Thoracic aorta (tissue), 2 donors: ENCODE measurements around the gene ZNF23. TPM values are rescaled to one million over a fixed set of nuclear protein-coding genes. Genes with fewer than 3 reads are reported as not detected.

Experiments
- ATAC-seq: fragments of 150-250 bp; one replicate; pipeline ENCODE4 v1.8.0; 2017; ENCODE audit warnings: low read depth; ENCODE audit not compliant: insufficient number of reproducible peaks, low FRiP score
- DNase-seq: peaks from one replicate; pipeline ENCODE4 v3.0.0-alpha.2; 2020; ENCODE audit warnings: low spot score
- H3K27ac ChIP-seq, 2 donors: fragments of 200-600 bp; sonication (generic); 1 replicate in 1 of 2; 2 replicates in 1 of 2; pipeline ENCODE4 v1.5.1; 2016; ENCODE audit warnings: mild to moderate bottlenecking in 2 of 2, moderate library complexity in 2 of 2
- H3K27me3 ChIP-seq: fragments of 200-600 bp; sonication (generic); replicated peaks from 2 replicates; pipeline ENCODE4 v1.6.0; 2016; ENCODE audit warnings: mild to moderate bottlenecking; ENCODE audit not compliant: insufficient read depth
- H3K36me3 ChIP-seq: fragments of 200-600 bp; sonication (generic); one replicate; pipeline ENCODE4 v1.5.1; 2016
- H3K4me1 ChIP-seq, 2 donors: fragments of 200-600 bp; sonication (generic); 1 replicate in 1 of 2; 2 replicates in 1 of 2; pipeline versions ENCODE4 v1.5.1 to v1.6.0; 2016; ENCODE audit warnings: low read depth in 2 of 2, mild to moderate bottlenecking in 1 of 2; ENCODE audit not compliant: control insufficient read depth in 1 of 2
- H3K4me3 ChIP-seq: fragments of 200-600 bp; sonication (generic); 2 replicates; pipeline ENCODE4 v1.5.1; 2016; ENCODE audit warnings: mild to moderate bottlenecking
- H3K9me3 ChIP-seq: fragments of 200-600 bp; sonication (generic); 2 replicates; pipeline ENCODE4 v1.5.1; 2016
- CTCF ChIP-seq: fragments of 200-600 bp; sonication (generic); IDR thresholded peaks from one replicate; pipeline ENCODE4 v1.5.1; 2019; ENCODE audit warnings: antibody characterized with exemption
- total RNA-seq, 2 donors: library from RNA; depleted of rRNA; stranded (reverse); fragments of >200 nt; gene quantifications; one replicate each; pipeline versions ENCODE4 v1.1.0 to v1.2.3, GENCODE V29; 2016

The ZNF23 gene
- total RNA-seq, 2 donors from 2014 or later = 3.9 to 10.1 TPM

- DNase-seq = no peak
- Histone ChIP-seq H3K36me3 (no peaks in the 10 kb centered on the region), H3K27ac (no peak overlapping the region), H3K27me3 (no peaks in the 10 kb centered on the region), H3K4me3 (no peak overlapping the region), H3K9me3 (no peaks in the 10 kb centered on the region), H3K4me1 (no peaks in the 10 kb centered on the region)
- TF ChIP-seq CTCF = no peak
- ATAC-seq = no peak
Measured at GRCh38 chr16:71421911-71422310, 40.1 kb downstream of the ZNF23 start.

- no peaks in the 10 kb centered on the region for H3K36me3 ChIP-seq
- no peak overlapping the region for H3K27ac ChIP-seq
- no peak overlapping the region for H3K4me3 ChIP-seq
- H3K27me3 ChIP-seq = no peaks in the 10 kb centered on the region
- TF ChIP-seq CTCF = no peak
- no peaks in the 10 kb centered on the region for H3K9me3 ChIP-seq
- H3K4me1 ChIP-seq = no peaks in the 10 kb centered on the region
- no peak for DNase-seq
- no peak for ATAC-seq
Measured at GRCh38 chr16:71414038-71414437, 48.0 kb downstream of the ZNF23 start.

- no peak overlapping the region for H3K27ac ChIP-seq
- H3K4me3 ChIP-seq = no peak overlapping the region
- H3K27me3 ChIP-seq = no peaks in the 10 kb centered on the region
- H3K36me3 ChIP-seq = no peaks in the 10 kb centered on the region
- DNase-seq = no peak
- no peak for ATAC-seq
- TF ChIP-seq CTCF = no peak
- no peaks in the 10 kb centered on the region for H3K4me1 ChIP-seq
- H3K9me3 ChIP-seq = no peaks in the 10 kb centered on the region
Measured at GRCh38 chr16:71413341-71413740, 48.7 kb downstream of the ZNF23 start.

- no peaks in the 10 kb centered on the region for H3K4me1 ChIP-seq
- no peaks in the 10 kb centered on the region for H3K36me3 ChIP-seq
- no peaks in the 10 kb centered on the region for H3K9me3 ChIP-seq
- H3K4me3 ChIP-seq = no peak overlapping the region
- peak; percentile 92 for TF ChIP-seq CTCF
- ATAC-seq = peak; percentile 72
- H3K27me3 ChIP-seq = no peaks in the 10 kb centered on the region
- H3K27ac ChIP-seq = no peak overlapping the region
- DNase-seq = no peak
Measured at GRCh38 chr16:71412270-71413160, 49.5 kb downstream of the ZNF23 start.

- ATAC-seq (no peak), DNase-seq (no peak)
- Histone ChIP-seq H3K27ac (no peak overlapping the region), H3K4me1 (no peaks in the 10 kb centered on the region), H3K9me3 (no peaks in the 10 kb centered on the region), H3K36me3 (no peaks in the 10 kb centered on the region), H3K27me3 (no peaks in the 10 kb centered on the region), H3K4me3 (no peak overlapping the region)
- no peak for TF ChIP-seq CTCF
Measured at GRCh38 chr16:71410146-71410545, 51.9 kb downstream of the ZNF23 start.
